CD4-positive, alpha-beta T cell (primary cell): ENCODE data around the gene SPSB3. TPM values are rescaled to one million over a fixed set of nuclear protein-coding genes. Genes with fewer than 3 reads are reported as not detected.
A peak's percentile ranks its signal among the peaks of the same experiment; 100 is the strongest.

Experiments
- ATAC-seq: fragments of 200-7000 bp; cut with Tn5 transposase; one replicate; pipeline ENCODE4 v1.10.0; 2022; ENCODE audit warnings: mild to moderate bottlenecking; ENCODE audit not compliant: poor library complexity
- CTCF ChIA-PET: fragments of 350-600 bp; sonication (Branson Sonifier 250); formaldehyde crosslinking; loops from one replicate; lab custom pipeline; 2021; ENCODE audit warnings: antibody characterized with exemption, inconsistent platforms; lab: Charles Lee
- POLR2A ChIA-PET: fragments of 350-600 bp; sonication (Branson Sonifier 250); formaldehyde crosslinking; loops from one replicate; lab custom pipeline; 2021; ENCODE audit warnings: antibody characterized with exemption, inconsistent platforms; lab: Charles Lee
- DNase-seq, 14 experiments: peaks; one replicate each; pipeline ENCODE4 v3.0.0-alpha.2; 2013 to 2020; ENCODE audit warnings: mixed read lengths in 2 of 14
- H3K27ac ChIP-seq, 2 donors: one replicate each; pipeline versions ENCODE4 v1.5.1 to v1.7.0; 2013; ENCODE audit warnings: low read length in 2 of 2, low read depth in 1 of 2, mild to moderate bottlenecking in 1 of 2
- H3K27me3 ChIP-seq, 2 experiments: 1 replicate in 1 of 2; 2 replicates in 1 of 2; pipeline versions ENCODE4 v1.6.1 to v1.7.0; 2013; ENCODE audit warnings: low read length in 2 of 2, control low read depth in 1 of 2, mild to moderate bottlenecking in 1 of 2, moderate library complexity in 1 of 2; ENCODE audit not compliant: insufficient read depth in 2 of 2, control insufficient read depth in 1 of 2
- H3K36me3 ChIP-seq: one replicate; pipeline ENCODE4 v1.6.1; 2013; ENCODE audit warnings: low read length, control low read depth; ENCODE audit not compliant: insufficient read depth
- H3K4me1 ChIP-seq: one replicate; pipeline ENCODE4 v1.6.1; 2013; ENCODE audit warnings: low read length, control low read depth; ENCODE audit not compliant: insufficient read depth
- H3K4me3 ChIP-seq: one replicate; pipeline ENCODE4 v1.5.1; 2013; ENCODE audit warnings: mild to moderate bottlenecking, low read length, moderate library complexity
- H3K9me3 ChIP-seq, 2 experiments: 1 replicate in 1 of 2; 2 replicates in 1 of 2; pipeline versions ENCODE4 v1.6.1 to v1.7.0; 2013; ENCODE audit warnings: low read length in 2 of 2, mild to moderate bottlenecking in 2 of 2, control low read depth in 1 of 2, moderate library complexity in 1 of 2; ENCODE audit not compliant: control insufficient read depth in 1 of 2, insufficient read depth in 1 of 2
- H3K27ac Mint-ChIP-seq: one replicate; pipeline ENCODE4 v1.8.0; 2020; ENCODE audit warnings: mixed read lengths
- H3K27me3 Mint-ChIP-seq: one replicate; pipeline ENCODE4 v1.8.0; 2021; ENCODE audit warnings: mixed read lengths
- H3K36me3 Mint-ChIP-seq: one replicate; pipeline ENCODE4 v1.8.0; 2021; ENCODE audit warnings: low read depth, mixed read lengths
- H3K4me1 Mint-ChIP-seq: one replicate; pipeline ENCODE4 v1.8.0; 2021; ENCODE audit warnings: low read depth, mixed read lengths
- H3K4me3 Mint-ChIP-seq: one replicate; pipeline ENCODE4 v1.8.0; 2020; ENCODE audit warnings: mild to moderate bottlenecking, mixed read lengths
- H3K9me3 Mint-ChIP-seq: one replicate; pipeline ENCODE4 v1.8.0; 2020; ENCODE audit warnings: mixed read lengths
- intact Hi-C, 2 experiments: fragments of 100-400 bp; cut with DNase I in 1 of 2; cut with micrococcal nuclease in 1 of 2; formaldehyde crosslinking; loops; one replicate each; pipeline versions ENCODE4 v1.15.1 to v1.9.0; 2023 to 2025; cut with DNase I, micrococcal nuclease
- total RNA-seq, 174 experiments: library from RNA in 2 of 174; stranded (reverse) in 2 of 174; gene quantifications; one replicate each; pipeline ENCODE4 v1.2.3 and lab custom pipeline; 2021 to 2026
- TF ChIP-seq, protein P1 (sequence below): fragments of 200-600 bp; IDR thresholded peaks from one replicate; pipeline ENCODE4 v1.8.0; 2022; ENCODE audit warnings: antibody characterized with exemption, mild to moderate bottlenecking

SPSB3 gene
- total RNA-seq, 2 experiments from 2014 or later = 86.3 to 87.6 TPM

DNA sequence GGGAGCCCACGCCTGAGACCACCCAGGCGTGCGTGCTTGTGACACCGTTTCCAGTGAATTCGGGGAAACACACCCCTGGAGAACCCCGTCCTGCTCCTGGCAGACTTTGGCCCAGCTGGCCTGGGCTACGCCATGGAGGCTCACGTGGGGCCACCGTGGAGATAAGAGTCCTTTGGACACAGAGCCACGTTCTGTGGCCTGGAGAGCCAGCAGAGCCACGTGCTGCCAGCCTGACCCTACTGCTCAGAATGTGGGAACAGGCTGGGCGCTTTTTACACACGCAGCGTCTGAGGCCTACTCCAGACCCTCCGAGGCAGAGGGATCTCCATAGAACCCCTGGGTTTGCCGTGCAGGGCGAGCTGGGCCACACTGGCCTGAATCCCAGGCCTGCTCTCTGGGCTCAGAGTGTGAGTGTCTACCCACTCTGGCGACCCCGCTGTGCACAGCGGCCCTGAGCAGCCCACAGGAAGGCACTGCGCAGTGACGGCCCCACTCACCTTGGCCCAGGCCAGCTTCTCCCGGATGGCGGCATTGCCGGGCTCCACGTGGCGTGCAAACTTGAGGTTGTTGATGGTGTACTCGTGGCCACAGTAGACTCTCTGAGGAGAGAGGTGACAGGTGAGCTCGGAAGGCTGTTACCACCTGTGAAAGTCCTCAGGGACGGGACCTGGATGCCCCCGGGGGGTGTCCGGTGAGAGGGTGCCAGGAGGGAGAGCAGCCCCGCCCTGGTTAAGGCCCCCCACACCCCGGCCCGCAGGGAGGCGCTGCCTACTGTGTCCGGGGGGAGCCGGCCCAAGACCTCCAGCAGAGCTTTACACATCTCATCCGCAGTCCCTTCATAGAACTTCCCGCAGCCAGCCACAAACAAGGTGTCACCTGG is 34.3 kb upstream of the SPSB3 start:
- H3K4me1 Mint-ChIP-seq = peaks cover 6% of the 10 kb centered on the region
- TF ChIP-seq, protein P1, sequence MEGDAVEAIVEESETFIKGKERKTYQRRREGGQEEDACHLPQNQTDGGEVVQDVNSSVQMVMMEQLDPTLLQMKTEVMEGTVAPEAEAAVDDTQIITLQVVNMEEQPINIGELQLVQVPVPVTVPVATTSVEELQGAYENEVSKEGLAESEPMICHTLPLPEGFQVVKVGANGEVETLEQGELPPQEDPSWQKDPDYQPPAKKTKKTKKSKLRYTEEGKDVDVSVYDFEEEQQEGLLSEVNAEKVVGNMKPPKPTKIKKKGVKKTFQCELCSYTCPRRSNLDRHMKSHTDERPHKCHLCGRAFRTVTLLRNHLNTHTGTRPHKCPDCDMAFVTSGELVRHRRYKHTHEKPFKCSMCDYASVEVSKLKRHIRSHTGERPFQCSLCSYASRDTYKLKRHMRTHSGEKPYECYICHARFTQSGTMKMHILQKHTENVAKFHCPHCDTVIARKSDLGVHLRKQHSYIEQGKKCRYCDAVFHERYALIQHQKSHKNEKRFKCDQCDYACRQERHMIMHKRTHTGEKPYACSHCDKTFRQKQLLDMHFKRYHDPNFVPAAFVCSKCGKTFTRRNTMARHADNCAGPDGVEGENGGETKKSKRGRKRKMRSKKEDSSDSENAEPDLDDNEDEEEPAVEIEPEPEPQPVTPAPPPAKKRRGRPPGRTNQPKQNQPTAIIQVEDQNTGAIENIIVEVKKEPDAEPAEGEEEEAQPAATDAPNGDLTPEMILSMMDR = no peak
- Histone ChIP-seq H3K27ac (no peak overlapping the region), H3K4me1 (peaks cover 3% of the 10 kb centered on the region), H3K4me3 (no peak overlapping the region), H3K27me3 (no peaks in the 10 kb centered on the region), H3K36me3 (peaks cover 64% of the 10 kb centered on the region), H3K9me3 (no peaks in the 10 kb centered on the region)
- no peaks in the 10 kb centered on the region for H3K9me3 Mint-ChIP-seq
- no peaks in the 10 kb centered on the region for H3K27me3 Mint-ChIP-seq
- H3K36me3 Mint-ChIP-seq = peaks cover 38% of the 10 kb centered on the region
- no peak for DNase-seq
- no peak for ATAC-seq
- ChIA-PET CTCF (no interaction called here), POLR2A (no interaction called here)
- no peak overlapping the region for H3K27ac Mint-ChIP-seq
- H3K4me3 Mint-ChIP-seq = no peak overlapping the region
- intact Hi-C loops = no loop called here

DNA sequence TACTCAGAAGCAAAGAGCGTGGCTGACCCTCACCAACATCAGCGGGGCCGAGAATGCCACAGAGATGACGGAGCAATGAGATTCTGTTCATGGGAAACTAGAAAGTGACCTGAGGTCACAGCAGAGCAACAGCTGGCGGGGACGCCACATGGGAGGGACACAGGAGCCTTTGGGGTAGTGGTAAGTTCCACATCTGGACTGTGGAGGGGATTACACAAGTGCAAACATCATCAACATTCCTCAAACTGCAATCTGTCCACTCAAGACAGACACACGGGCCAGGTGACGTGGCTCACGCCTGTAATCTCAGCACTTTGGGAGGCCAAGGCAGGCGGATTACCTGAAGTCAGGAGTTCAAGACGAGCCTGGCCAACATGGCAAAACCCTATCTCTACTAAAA is 33.1 kb upstream of the SPSB3 start:
- H3K9me3 Mint-ChIP-seq = no peaks in the 10 kb centered on the region
- intact Hi-C loops = no loop called here
- peaks cover 3% of the 10 kb centered on the region for H3K4me1 ChIP-seq
- H3K27me3 Mint-ChIP-seq = no peaks in the 10 kb centered on the region
- no peak overlapping the region for H3K27ac Mint-ChIP-seq
- peaks cover 38% of the 10 kb centered on the region for H3K36me3 Mint-ChIP-seq
- TF ChIP-seq, protein P1 = no peak
- POLR2A ChIA-PET = no interaction called here
- peaks cover 58% of the 10 kb centered on the region for H3K36me3 ChIP-seq
- H3K27me3 ChIP-seq = no peaks in the 10 kb centered on the region
- ATAC-seq (no peak), DNase-seq (no peak)
- no peaks in the 10 kb centered on the region for H3K9me3 ChIP-seq
- no peak overlapping the region for H3K27ac ChIP-seq
- CTCF ChIA-PET = no interaction called here
- no peak overlapping the region for H3K4me3 Mint-ChIP-seq
- no peak overlapping the region for H3K4me3 ChIP-seq
- H3K4me1 Mint-ChIP-seq = peaks cover 6% of the 10 kb centered on the region

DNA sequence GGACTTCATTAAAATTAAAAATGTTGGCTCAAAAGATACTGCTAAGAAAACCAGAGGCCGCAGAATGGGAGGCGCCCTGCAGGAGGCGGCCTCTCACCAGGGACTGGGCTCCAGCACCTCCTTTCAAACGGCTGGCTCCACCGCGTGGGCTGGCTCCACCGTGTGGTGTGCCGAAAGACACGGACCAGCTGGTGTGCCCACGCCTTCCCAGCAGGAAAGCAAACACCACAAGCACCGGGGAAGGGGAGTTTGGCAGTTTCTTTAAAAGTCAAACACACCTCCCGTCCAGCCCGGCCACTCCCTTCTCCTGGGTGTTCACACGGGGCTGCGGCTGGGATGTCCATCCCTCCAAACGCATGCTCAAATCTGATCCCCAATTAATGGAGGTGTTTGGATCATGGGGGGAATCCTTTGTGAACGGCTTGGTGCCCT is 30.4 kb upstream of the SPSB3 start:
- Histone ChIP-seq H3K27ac (no peak overlapping the region), H3K27me3 (no peaks in the 10 kb centered on the region), H3K9me3 (no peaks in the 10 kb centered on the region), H3K4me1 (peaks cover 3% of the 10 kb centered on the region), H3K4me3 (no peak overlapping the region), H3K36me3 (peaks cover 59% of the 10 kb centered on the region)
- H3K36me3 Mint-ChIP-seq = peaks cover 42% of the 10 kb centered on the region
- ChIA-PET CTCF (interaction anchor here (0.6 to 1.0 kb wide), 6 partner anchors 10 to 115 kb away, joined by 3 to 6 read pairs (median 3); partner anchors contain the start of genes EME2, FAHD1, HAGH and NUBP2), POLR2A (interaction anchor here (0.6 kb wide), 1 partner anchor 14 kb away, joined by 4 read pairs; no protein-coding TSS in a partner anchor)
- no peaks in the 10 kb centered on the region for H3K27me3 Mint-ChIP-seq
- DNase-seq = peak; percentile 27 to 76 (median 49)
- intact Hi-C loops = loop anchor here (1.0 to 2.0 kb wide), 2 partner anchors 116 to 117 kb away; no protein-coding TSS in a partner anchor
- TF ChIP-seq, protein P1 = peak; percentile 58
- peaks cover 6% of the 10 kb centered on the region for H3K4me1 Mint-ChIP-seq
- no peaks in the 10 kb centered on the region for H3K9me3 Mint-ChIP-seq
- no peak overlapping the region for H3K27ac Mint-ChIP-seq
- peak; percentile 98 for ATAC-seq
- H3K4me3 Mint-ChIP-seq = no peak overlapping the region
